ENCODE results near the gene RANBP3L. TPM values are rescaled to one million over a fixed set of nuclear protein-coding genes. Genes with fewer than 3 reads are reported as not detected.
"Not testable (repeated sequence)": the region's sequence is repeated elsewhere in the genome, so short reads cannot be mapped to it uniquely, and the experiment has no call there.

The RANBP3L gene
- total and polyA plus RNA-seq, 2 experiments from 2014 or later, result not detected

DNA sequence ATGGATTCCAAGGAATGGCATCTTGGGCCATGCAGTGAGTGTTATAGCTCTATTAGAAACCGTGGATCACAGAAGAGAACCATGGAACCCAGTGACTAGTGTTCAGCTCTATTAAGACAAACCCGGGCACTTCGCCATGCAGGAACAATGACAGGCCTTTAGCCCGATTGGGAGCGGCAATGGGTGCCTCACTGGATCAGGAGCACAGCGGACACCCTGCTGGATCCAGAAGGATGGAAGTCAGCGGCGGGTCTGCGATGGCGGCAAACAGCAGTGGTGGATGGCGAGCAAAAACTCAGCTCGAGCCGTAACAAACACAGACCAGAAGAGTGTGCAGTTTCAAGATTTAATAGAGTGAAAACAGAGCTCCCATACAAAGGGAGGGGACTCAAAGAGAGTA, 31.0 kb upstream of the RANBP3L start:
- not testable (repeated sequence) for H3K4me2 ChIP-seq; H3K4me3 Mint-ChIP-seq; H4K20me1 ChIP-seq (replicated peaks; ENCODE audit: insufficient read depth); H3K27ac ChIP-seq (ENCODE audit: low read depth); H3K27me3 Mint-ChIP-seq (ENCODE audit: insufficient read depth, low read depth, poor library complexity); ATAC-seq; H3K4me3 ChIP-seq; H3K4me1 ChIP-seq (ENCODE audit: insufficient read depth); H3K79me2 ChIP-seq (replicated peaks; ENCODE audit: insufficient read depth); H3F3A ChIP-seq (replicated peaks; ENCODE audit: low read depth); H3K9me2 ChIP-seq (ENCODE audit: insufficient read depth); H3K36me3 Mint-ChIP-seq (ENCODE audit: low read depth); H3K36me3 ChIP-seq (ENCODE audit: insufficient read depth); H2AFZ ChIP-seq; H3K27me3 ChIP-seq (ENCODE audit: insufficient read depth); H3K9me3 Mint-ChIP-seq; H3K27ac Mint-ChIP-seq; H3K4me1 Mint-ChIP-seq; DNase-seq (ENCODE audit: low spot score)

DNA sequence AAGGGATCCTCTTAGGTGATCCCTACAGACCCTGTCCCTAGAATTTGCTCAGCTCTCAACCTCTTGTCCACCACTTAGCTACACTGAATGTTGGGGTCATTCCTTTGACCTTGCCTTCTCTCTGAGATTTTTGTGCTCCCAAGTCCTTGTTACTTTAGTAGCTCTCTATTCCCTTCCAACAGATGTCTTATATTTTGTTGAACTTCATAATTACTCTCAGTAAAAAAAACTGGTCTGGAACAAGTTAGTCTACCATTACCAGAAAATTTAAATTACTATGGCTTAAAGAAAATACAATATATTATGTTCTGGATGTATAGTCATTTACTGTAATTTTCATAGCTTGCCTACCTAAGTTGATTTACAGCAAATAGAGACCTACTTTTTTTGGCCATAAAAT, 23.5 kb upstream of the RANBP3L start:
- Histone ChIP-seq H3K36me3 (ENCODE audit: insufficient read depth) (no peaks in the 10 kb centered on the region), H2AFZ (no peak overlapping the region), H3K27me3 (ENCODE audit: insufficient read depth) (no peaks in the 10 kb centered on the region), H3F3A (replicated peaks; ENCODE audit: low read depth) (no peaks in the 10 kb centered on the region), H3K4me2 (no peak overlapping the region), H3K9me2 (ENCODE audit: insufficient read depth) (no peaks in the 10 kb centered on the region), H3K79me2 (replicated peaks; ENCODE audit: insufficient read depth) (no peaks in the 10 kb centered on the region), H4K20me1 (replicated peaks; ENCODE audit: insufficient read depth) (no peaks in the 10 kb centered on the region), H3K27ac (ENCODE audit: low read depth) (no peak overlapping the region), H3K4me3 (no peak overlapping the region), H3K4me1 (ENCODE audit: insufficient read depth) (no peaks in the 10 kb centered on the region)
- H3K4me3 Mint-ChIP-seq, result no peak overlapping the region
- TF ChIP-seq, protein P1, sequence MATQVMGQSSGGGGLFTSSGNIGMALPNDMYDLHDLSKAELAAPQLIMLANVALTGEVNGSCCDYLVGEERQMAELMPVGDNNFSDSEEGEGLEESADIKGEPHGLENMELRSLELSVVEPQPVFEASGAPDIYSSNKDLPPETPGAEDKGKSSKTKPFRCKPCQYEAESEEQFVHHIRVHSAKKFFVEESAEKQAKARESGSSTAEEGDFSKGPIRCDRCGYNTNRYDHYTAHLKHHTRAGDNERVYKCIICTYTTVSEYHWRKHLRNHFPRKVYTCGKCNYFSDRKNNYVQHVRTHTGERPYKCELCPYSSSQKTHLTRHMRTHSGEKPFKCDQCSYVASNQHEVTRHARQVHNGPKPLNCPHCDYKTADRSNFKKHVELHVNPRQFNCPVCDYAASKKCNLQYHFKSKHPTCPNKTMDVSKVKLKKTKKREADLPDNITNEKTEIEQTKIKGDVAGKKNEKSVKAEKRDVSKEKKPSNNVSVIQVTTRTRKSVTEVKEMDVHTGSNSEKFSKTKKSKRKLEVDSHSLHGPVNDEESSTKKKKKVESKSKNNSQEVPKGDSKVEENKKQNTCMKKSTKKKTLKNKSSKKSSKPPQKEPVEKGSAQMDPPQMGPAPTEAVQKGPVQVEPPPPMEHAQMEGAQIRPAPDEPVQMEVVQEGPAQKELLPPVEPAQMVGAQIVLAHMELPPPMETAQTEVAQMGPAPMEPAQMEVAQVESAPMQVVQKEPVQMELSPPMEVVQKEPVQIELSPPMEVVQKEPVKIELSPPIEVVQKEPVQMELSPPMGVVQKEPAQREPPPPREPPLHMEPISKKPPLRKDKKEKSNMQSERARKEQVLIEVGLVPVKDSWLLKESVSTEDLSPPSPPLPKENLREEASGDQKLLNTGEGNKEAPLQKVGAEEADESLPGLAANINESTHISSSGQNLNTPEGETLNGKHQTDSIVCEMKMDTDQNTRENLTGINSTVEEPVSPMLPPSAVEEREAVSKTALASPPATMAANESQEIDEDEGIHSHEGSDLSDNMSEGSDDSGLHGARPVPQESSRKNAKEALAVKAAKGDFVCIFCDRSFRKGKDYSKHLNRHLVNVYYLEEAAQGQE (IDR thresholded peaks at IDR 0.05; ENCODE audit: unreplicated experiment), result no peak
- TF ChIP-seq POLR2AphosphoS5 (IDR thresholded peaks at IDR 0.05; ENCODE audit: low read depth), result no peak
- TF ChIP-seq EZH2 (IDR thresholded peaks at IDR 0.05; ENCODE audit: low read depth, unreplicated experiment), result no peak
- TF ChIP-seq ZNF331 (CRISPR knock-in tag; IDR thresholded peaks at IDR 0.05; ENCODE audit: low read depth), result no peak
- TF ChIP-seq, protein P2, sequence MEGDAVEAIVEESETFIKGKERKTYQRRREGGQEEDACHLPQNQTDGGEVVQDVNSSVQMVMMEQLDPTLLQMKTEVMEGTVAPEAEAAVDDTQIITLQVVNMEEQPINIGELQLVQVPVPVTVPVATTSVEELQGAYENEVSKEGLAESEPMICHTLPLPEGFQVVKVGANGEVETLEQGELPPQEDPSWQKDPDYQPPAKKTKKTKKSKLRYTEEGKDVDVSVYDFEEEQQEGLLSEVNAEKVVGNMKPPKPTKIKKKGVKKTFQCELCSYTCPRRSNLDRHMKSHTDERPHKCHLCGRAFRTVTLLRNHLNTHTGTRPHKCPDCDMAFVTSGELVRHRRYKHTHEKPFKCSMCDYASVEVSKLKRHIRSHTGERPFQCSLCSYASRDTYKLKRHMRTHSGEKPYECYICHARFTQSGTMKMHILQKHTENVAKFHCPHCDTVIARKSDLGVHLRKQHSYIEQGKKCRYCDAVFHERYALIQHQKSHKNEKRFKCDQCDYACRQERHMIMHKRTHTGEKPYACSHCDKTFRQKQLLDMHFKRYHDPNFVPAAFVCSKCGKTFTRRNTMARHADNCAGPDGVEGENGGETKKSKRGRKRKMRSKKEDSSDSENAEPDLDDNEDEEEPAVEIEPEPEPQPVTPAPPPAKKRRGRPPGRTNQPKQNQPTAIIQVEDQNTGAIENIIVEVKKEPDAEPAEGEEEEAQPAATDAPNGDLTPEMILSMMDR (conservative IDR thresholded peaks at IDR 0.05; ENCODE audit: low read depth in 2 of 2), result no peak
- TF ChIP-seq STAT1 (IDR thresholded peaks at IDR 0.05; ENCODE audit: unreplicated experiment), result no peak
- TF ChIP-seq EZH2phosphoT487 (IDR thresholded peaks at IDR 0.05; ENCODE audit: unreplicated experiment), result no peak
- H3K27me3 Mint-ChIP-seq (ENCODE audit: insufficient read depth, low read depth, poor library complexity), result peaks cover 3% of the 10 kb centered on the region
- H3K9me3 Mint-ChIP-seq, result no peaks in the 10 kb centered on the region
- no peaks in the 10 kb centered on the region for H3K36me3 Mint-ChIP-seq (ENCODE audit: low read depth)
- ATAC-seq, result no peak
- no peak overlapping the region for H3K27ac Mint-ChIP-seq
- no peaks in the 10 kb centered on the region for H3K4me1 Mint-ChIP-seq
- no peak for DNase-seq (ENCODE audit: low spot score)

Measured in GM23338 (cell line).